ENCODE results near the gene HOXC4. TPM values are rescaled to one million over a fixed set of nuclear protein-coding genes. Genes with fewer than 3 reads are reported as not detected.
A peak's percentile ranks its signal among the peaks of the same experiment; 100 is the strongest.

Gene HOXC4
- total RNA-seq, 1 experiment from 2014 or later = 9.6 TPM

- POLR2A ChIA-PET (ENCODE audit: low non-redundant PET) = no interaction called here
- BruUV-seq (replicated peaks) = no TSS peak
Observed at GRCh38 chr12:54004841-54005530, 48.6 kb upstream of the HOXC4 start.

DNA sequence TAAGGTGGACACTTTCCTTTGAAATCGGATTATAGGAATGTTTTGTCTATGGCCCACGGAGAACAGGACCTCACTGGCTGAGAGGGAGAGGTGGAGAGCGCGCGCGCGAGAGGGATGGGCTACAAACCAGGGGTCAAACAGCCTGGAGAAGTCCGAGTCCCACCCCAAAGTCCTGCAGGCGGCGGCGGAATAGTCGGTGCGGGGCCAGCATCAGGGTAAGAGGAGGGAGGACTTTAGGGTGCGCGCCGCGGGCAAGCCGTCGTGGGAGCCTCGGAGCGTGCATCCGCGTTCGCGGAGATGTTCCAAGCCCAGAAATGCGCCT lies 48.1 kb upstream of the HOXC4 start:
- no TSS peak for BruUV-seq (replicated peaks)
- POLR2A ChIA-PET (ENCODE audit: low non-redundant PET) = no interaction called here
- H3K4me3 ChIP-seq (ENCODE audit: low read depth, low read length, poor library complexity, severe bottlenecking) = no peak overlapping the region
- no peak overlapping the region for H3K27ac ChIP-seq (ENCODE audit: low read depth, low read length, poor library complexity, severe bottlenecking)
- no peak for TF ChIP-seq EZH2 (IDR thresholded peaks at IDR 0.05; ENCODE audit: borderline replicate concordance, low read depth, low read length, poor library complexity, severe bottlenecking)
- TF ChIP-seq, protein P1, sequence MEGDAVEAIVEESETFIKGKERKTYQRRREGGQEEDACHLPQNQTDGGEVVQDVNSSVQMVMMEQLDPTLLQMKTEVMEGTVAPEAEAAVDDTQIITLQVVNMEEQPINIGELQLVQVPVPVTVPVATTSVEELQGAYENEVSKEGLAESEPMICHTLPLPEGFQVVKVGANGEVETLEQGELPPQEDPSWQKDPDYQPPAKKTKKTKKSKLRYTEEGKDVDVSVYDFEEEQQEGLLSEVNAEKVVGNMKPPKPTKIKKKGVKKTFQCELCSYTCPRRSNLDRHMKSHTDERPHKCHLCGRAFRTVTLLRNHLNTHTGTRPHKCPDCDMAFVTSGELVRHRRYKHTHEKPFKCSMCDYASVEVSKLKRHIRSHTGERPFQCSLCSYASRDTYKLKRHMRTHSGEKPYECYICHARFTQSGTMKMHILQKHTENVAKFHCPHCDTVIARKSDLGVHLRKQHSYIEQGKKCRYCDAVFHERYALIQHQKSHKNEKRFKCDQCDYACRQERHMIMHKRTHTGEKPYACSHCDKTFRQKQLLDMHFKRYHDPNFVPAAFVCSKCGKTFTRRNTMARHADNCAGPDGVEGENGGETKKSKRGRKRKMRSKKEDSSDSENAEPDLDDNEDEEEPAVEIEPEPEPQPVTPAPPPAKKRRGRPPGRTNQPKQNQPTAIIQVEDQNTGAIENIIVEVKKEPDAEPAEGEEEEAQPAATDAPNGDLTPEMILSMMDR (conservative IDR thresholded peaks at IDR 0.05; ENCODE audit: low read depth, low read length) = no peak
- intact Hi-C loops (cut with micrococcal nuclease; ENCODE audit: unreplicated experiment) = no loop called here
- DNase-seq (ENCODE audit: low spot score) = no peak
- H3K4me1 ChIP-seq (ENCODE audit: insufficient read depth, low read length, poor library complexity, severe bottlenecking) = peaks cover 68% of the 10 kb centered on the region
- H3K36me3 ChIP-seq (ENCODE audit: insufficient read depth, low read length, poor library complexity, severe bottlenecking) = peaks cover 9% of the 10 kb centered on the region
- CTCF ChIA-PET = interaction anchor here (0.6 to 3.0 kb wide), 13 partner anchors 9 to 211 kb away, joined by 3 to 33 read pairs (median 4); partner anchors contain the start of genes HOXC10 and HOXC12
- H3K27me3 ChIP-seq (replicated peaks; ENCODE audit: insufficient read depth, low read depth, low read length, poor library complexity) = no peaks in the 10 kb centered on the region
- H3K9me3 ChIP-seq (ENCODE audit: low read depth, low read length, poor library complexity, severe bottlenecking) = no peaks in the 10 kb centered on the region

More at GRCh38 chr12:54004841-54005530, 48.6 kb upstream of the HOXC4 start:
- H3K9me3 ChIP-seq (ENCODE audit: low read depth, low read length, poor library complexity, severe bottlenecking) = no peaks in the 10 kb centered on the region
- peaks cover 9% of the 10 kb centered on the region for H3K36me3 ChIP-seq (ENCODE audit: insufficient read depth, low read length, poor library complexity, severe bottlenecking)
- H3K27me3 ChIP-seq (replicated peaks; ENCODE audit: insufficient read depth, low read depth, low read length, poor library complexity) = no peaks in the 10 kb centered on the region
- intact Hi-C loops (cut with micrococcal nuclease; ENCODE audit: unreplicated experiment) = loop anchor here (1.0 kb wide), 1 partner anchor 16 kb away; no protein-coding TSS in a partner anchor
- H3K4me3 ChIP-seq (ENCODE audit: low read depth, low read length, poor library complexity, severe bottlenecking) = no peak overlapping the region
- H3K4me1 ChIP-seq (ENCODE audit: insufficient read depth, low read length, poor library complexity, severe bottlenecking) = peaks cover 63% of the 10 kb centered on the region
- no peak overlapping the region for H3K27ac ChIP-seq (ENCODE audit: low read depth, low read length, poor library complexity, severe bottlenecking)
- TF ChIP-seq EZH2 (IDR thresholded peaks at IDR 0.05; ENCODE audit: borderline replicate concordance, low read depth, low read length, poor library complexity, severe bottlenecking) = no peak
- TF ChIP-seq, protein P1 (conservative IDR thresholded peaks at IDR 0.05; ENCODE audit: low read depth, low read length) = no peak
- DNase-seq (ENCODE audit: low spot score) = no peak
- CTCF ChIA-PET = interaction anchor here (0.6 to 3.0 kb wide), 9 partner anchors 12 to 226 kb away, joined by 3 to 33 read pairs (median 5); partner anchors contain the start of gene HOXC10

DNA sequence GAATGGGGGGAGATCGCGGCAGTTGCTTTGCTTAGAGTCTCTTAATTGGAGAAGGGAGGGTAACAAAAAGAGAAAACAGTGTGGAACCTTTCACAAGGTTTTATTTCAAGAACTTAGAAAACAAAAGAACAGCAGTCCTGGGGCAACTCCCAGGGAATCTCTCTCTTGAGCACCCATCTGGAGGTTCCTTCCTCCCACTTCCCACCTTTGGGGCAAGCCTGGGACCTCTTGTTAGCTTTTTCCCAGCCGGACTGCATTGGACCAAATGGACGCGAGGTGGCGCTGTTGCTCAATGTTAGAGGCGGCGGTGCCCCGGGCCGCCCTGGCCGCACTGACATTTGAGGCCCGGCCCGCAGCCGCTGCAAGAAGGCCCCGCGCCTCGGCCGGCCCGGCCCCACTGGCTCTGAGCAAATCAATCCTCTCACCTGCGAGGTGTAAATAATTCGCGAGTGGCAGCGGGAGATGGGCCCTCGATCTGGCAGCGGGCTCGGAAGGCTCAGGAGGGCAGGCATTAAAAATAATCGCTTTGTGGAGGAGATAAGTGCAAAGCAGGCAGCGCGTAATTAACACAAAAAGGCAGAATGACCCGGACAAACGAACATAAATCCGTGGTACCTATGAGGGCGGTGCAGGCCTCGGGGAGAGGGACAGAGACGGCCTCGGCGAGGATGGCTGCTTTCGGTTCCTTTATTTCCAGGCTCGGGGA lies 47.6 kb upstream of the HOXC4 start:
- TF ChIP-seq EZH2 (IDR thresholded peaks at IDR 0.05; ENCODE audit: borderline replicate concordance, low read depth, low read length, poor library complexity, severe bottlenecking) = no peak
- TF ChIP-seq, protein P1 (conservative IDR thresholded peaks at IDR 0.05; ENCODE audit: low read depth, low read length) = peak; percentile 95
- peaks cover 71% of the 10 kb centered on the region for H3K4me1 ChIP-seq (ENCODE audit: insufficient read depth, low read length, poor library complexity, severe bottlenecking)
- no peak overlapping the region for H3K4me3 ChIP-seq (ENCODE audit: low read depth, low read length, poor library complexity, severe bottlenecking)
- peak; percentile 86 for DNase-seq (ENCODE audit: low spot score)
- no peaks in the 10 kb centered on the region for H3K9me3 ChIP-seq (ENCODE audit: low read depth, low read length, poor library complexity, severe bottlenecking)
- ChIA-PET CTCF (interaction anchor here (0.6 to 3.0 kb wide), 14 partner anchors 10 to 210 kb away, joined by 3 to 33 read pairs (median 4); partner anchors contain the start of genes HOXC10 and HOXC12), POLR2A (ENCODE audit: low non-redundant PET) (interaction anchor here (0.6 to 0.7 kb wide), 2 partner anchors 10 to 21 kb away, joined by 3 read pairs; partner anchors contain the start of gene HOXC10)
- intact Hi-C loops (cut with micrococcal nuclease; ENCODE audit: unreplicated experiment) = loop anchor here (2.0 kb wide), 2 partner anchors 129 to 195 kb away; no protein-coding TSS in a partner anchor
- H3K27me3 ChIP-seq (replicated peaks; ENCODE audit: insufficient read depth, low read depth, low read length, poor library complexity) = no peaks in the 10 kb centered on the region
- no peak overlapping the region for H3K27ac ChIP-seq (ENCODE audit: low read depth, low read length, poor library complexity, severe bottlenecking)
- H3K36me3 ChIP-seq (ENCODE audit: insufficient read depth, low read length, poor library complexity, severe bottlenecking) = peaks cover 9% of the 10 kb centered on the region
- BruUV-seq (replicated peaks) = no TSS peak
